ENCODE results near the gene GSPT1.

- no peak for TF ChIP-seq EZH2 (IDR thresholded peaks at IDR 0.05; ENCODE audit: borderline replicate concordance, low read depth, low read length, severe bottlenecking)
- TF ChIP-seq, protein P1, sequence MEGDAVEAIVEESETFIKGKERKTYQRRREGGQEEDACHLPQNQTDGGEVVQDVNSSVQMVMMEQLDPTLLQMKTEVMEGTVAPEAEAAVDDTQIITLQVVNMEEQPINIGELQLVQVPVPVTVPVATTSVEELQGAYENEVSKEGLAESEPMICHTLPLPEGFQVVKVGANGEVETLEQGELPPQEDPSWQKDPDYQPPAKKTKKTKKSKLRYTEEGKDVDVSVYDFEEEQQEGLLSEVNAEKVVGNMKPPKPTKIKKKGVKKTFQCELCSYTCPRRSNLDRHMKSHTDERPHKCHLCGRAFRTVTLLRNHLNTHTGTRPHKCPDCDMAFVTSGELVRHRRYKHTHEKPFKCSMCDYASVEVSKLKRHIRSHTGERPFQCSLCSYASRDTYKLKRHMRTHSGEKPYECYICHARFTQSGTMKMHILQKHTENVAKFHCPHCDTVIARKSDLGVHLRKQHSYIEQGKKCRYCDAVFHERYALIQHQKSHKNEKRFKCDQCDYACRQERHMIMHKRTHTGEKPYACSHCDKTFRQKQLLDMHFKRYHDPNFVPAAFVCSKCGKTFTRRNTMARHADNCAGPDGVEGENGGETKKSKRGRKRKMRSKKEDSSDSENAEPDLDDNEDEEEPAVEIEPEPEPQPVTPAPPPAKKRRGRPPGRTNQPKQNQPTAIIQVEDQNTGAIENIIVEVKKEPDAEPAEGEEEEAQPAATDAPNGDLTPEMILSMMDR (IDR thresholded peaks at IDR 0.05; ENCODE audit: borderline replicate concordance, extremely low read depth, low read length, poor library complexity, severe bottlenecking), result no peak
Measured at GRCh38 chr16:11956558-11956957, 40.8 kb upstream of the GSPT1 start.

All from DND-41 (cell line).